Neural cell (in vitro differentiated cells): ENCODE results near the gene PPFIA4. TPM values are rescaled to one million over a fixed set of nuclear protein-coding genes. Genes with fewer than 3 reads are reported as not detected.

Experiments used
- H2AFZ ChIP-seq: fragments of 200-600, 300-800 bp; sonication (generic), shearing (Covaris generic); 2 replicates; pipeline ENCODE4 v1.6.0; 2014; ENCODE audit warnings: low read depth, mild to moderate bottlenecking, antibody characterized with exemption, low read length, moderate library complexity
- H3F3A ChIP-seq: fragments of 200-600 bp; shearing (Covaris generic); 2 replicates; pipeline ENCODE4 v1.6.1; 2016; ENCODE audit warnings: mild to moderate bottlenecking, moderate library complexity, mixed read lengths, antibody characterized with exemption, low read length; ENCODE audit not compliant: insufficient read depth, poor library complexity, severe bottlenecking
- H3K27ac ChIP-seq: fragments of 200-600, 300-800 bp; sonication (generic), shearing (Covaris generic); 2 replicates; pipeline ENCODE4 v1.5.1; 2014; ENCODE audit warnings: mild to moderate bottlenecking, low read length, moderate library complexity
- H3K27me3 ChIP-seq: fragments of 300-800, 200-600 bp; sonication (generic), shearing (Covaris generic); 2 replicates; pipeline ENCODE4 v1.6.0; 2014; ENCODE audit warnings: mild to moderate bottlenecking, low read depth, low read length, moderate library complexity; ENCODE audit not compliant: insufficient read depth
- H3K36me3 ChIP-seq: fragments of 300-800, 200-600 bp; sonication (generic), shearing (Covaris generic); 2 replicates; pipeline ENCODE4 v1.5.1; 2014; ENCODE audit warnings: mild to moderate bottlenecking, antibody characterized with exemption, low read length, moderate library complexity; ENCODE audit not compliant: insufficient read depth
- H3K4me2 ChIP-seq: fragments of 300-800, 200-600 bp; sonication (generic), shearing (Covaris generic); 2 replicates; pipeline ENCODE4 v1.6.0; 2014; ENCODE audit warnings: mild to moderate bottlenecking, low read length
- H3K4me3 ChIP-seq: fragments of 300-800, 200-600 bp; sonication (generic), shearing (Covaris generic); 2 replicates; pipeline ENCODE4 v1.5.1; 2014; ENCODE audit warnings: mild to moderate bottlenecking, low read length, moderate library complexity
- H3K79me2 ChIP-seq: fragments of 200-600 bp; shearing (Covaris generic); replicated peaks from 2 replicates; pipeline ENCODE4 v1.6.0; 2014; ENCODE audit warnings: mild to moderate bottlenecking, low read length, moderate library complexity; ENCODE audit not compliant: insufficient read depth
- H3K9ac ChIP-seq: fragments of 300-800, 200-600 bp; sonication (generic), shearing (Covaris generic); 2 replicates; pipeline ENCODE4 v1.6.1; 2016; ENCODE audit warnings: mild to moderate bottlenecking, low read length, mixed read lengths
- H3K9me2 ChIP-seq: fragments of 200-600 bp; shearing (Covaris generic); 2 replicates; pipeline ENCODE4 v1.6.1; 2016; ENCODE audit warnings: mild to moderate bottlenecking, low read length, mixed read lengths; ENCODE audit not compliant: insufficient read depth
- H3K9me3 ChIP-seq: fragments of 200-600, 300-800 bp; sonication (generic), shearing (Covaris generic); 2 replicates; pipeline ENCODE4 v1.6.1; 2016; ENCODE audit warnings: mild to moderate bottlenecking, mixed run types, low read length, moderate library complexity, mixed read lengths
- H4K20me1 ChIP-seq: fragments of 200-600 bp; shearing (Covaris generic); 2 replicates; pipeline ENCODE4 v1.6.1; 2016; ENCODE audit warnings: mild to moderate bottlenecking, mixed run types; ENCODE audit not compliant: insufficient read depth
- CTCF ChIP-seq: fragments of 450-650 bp; IDR thresholded peaks from 2 replicates; pipeline ENCODE4 v1.5.1; 2014; ENCODE audit warnings: antibody characterized with exemption, mild to moderate bottlenecking, moderate library complexity; ENCODE audit not compliant: poor library complexity, severe bottlenecking
- EP300 ChIP-seq: fragments of 450-650 bp; conservative IDR thresholded peaks from 2 replicates; pipeline ENCODE4 v1.6.1; 2014; ENCODE audit warnings: antibody characterized with exemption, mild to moderate bottlenecking, moderate library complexity; ENCODE audit not compliant: poor library complexity, severe bottlenecking
- EZH2 ChIP-seq: fragments of 200-600, 300-800 bp; shearing (Covaris generic), sonication (generic); IDR thresholded peaks from 2 replicates; pipeline ENCODE4 v1.6.1; 2014; ENCODE audit warnings: antibody characterized with exemption, low read length, borderline replicate concordance, mild to moderate bottlenecking; ENCODE audit not compliant: insufficient read depth, poor library complexity, severe bottlenecking
- MXI1 ChIP-seq: fragments of 450-650 bp; conservative IDR thresholded peaks from 2 replicates; pipeline ENCODE4 v1.6.1; 2014; ENCODE audit warnings: antibody characterized with exemption, mild to moderate bottlenecking; ENCODE audit not compliant: poor library complexity, severe bottlenecking
- POLR2AphosphoS5 ChIP-seq: IDR thresholded peaks from 2 replicates; pipeline ENCODE4 v1.6.1; 2012
- RAD21 ChIP-seq: fragments of 450-650 bp; conservative IDR thresholded peaks from 2 replicates; pipeline ENCODE4 v1.6.1; 2014; ENCODE audit warnings: antibody characterized with exemption, mild to moderate bottlenecking, moderate library complexity
- REST ChIP-seq: IDR thresholded peaks from 2 replicates; pipeline ENCODE4 v1.6.1; 2012; ENCODE audit warnings: borderline replicate concordance
- SMC3 ChIP-seq: fragments of 450-650 bp; conservative IDR thresholded peaks from 2 replicates; pipeline ENCODE4 v1.6.1; 2014; ENCODE audit warnings: antibody characterized with exemption, mild to moderate bottlenecking, moderate library complexity; ENCODE audit not compliant: poor library complexity
- TAF1 ChIP-seq: IDR thresholded peaks from 2 replicates; pipeline ENCODE4 v1.6.1; 2012; ENCODE audit warnings: low read depth
- polyA plus RNA-seq: library from polyadenylated mRNA; depleted of rRNA; stranded (reverse); fragments of >200 nt; gene quantifications from 2 replicates; pipeline ENCODE4 v1.2.3, GENCODE V29; 2014

The PPFIA4 gene
- polyA plus RNA-seq, 1 donor from 2014 or later: 1.6 TPM

GRCh38 chr1:203088441-203088840, 62.1 kb downstream of the PPFIA4 start:
- Histone ChIP-seq H2AFZ (no peak overlapping the region), H3K27me3 (no peaks in the 10 kb centered on the region), H4K20me1 (no peaks in the 10 kb centered on the region), H3K4me3 (no peak overlapping the region), H3K36me3 (no peaks in the 10 kb centered on the region), H3K9me2 (no peaks in the 10 kb centered on the region), H3K9me3 (no peaks in the 10 kb centered on the region), H3K9ac (no peak overlapping the region), H3F3A (no peaks in the 10 kb centered on the region), H3K4me2 (no peak overlapping the region), H3K27ac (no peak overlapping the region), H3K79me2 (no peaks in the 10 kb centered on the region)
- TF ChIP-seq EZH2 (no peak), POLR2AphosphoS5 (no peak), SMC3 (no peak), MXI1 (no peak)

GRCh38 chr1:203089001-203089650, 62.8 kb downstream of the PPFIA4 start:
- H3K4me2 ChIP-seq: no peak overlapping the region
- no peaks in the 10 kb centered on the region for H3F3A ChIP-seq

More at GRCh38 chr1:203089001-203089650, 62.8 kb downstream of the PPFIA4 start:
- Histone ChIP-seq H3K4me3 (no peak overlapping the region), H3K9me3 (no peaks in the 10 kb centered on the region), H3K79me2 (no peaks in the 10 kb centered on the region), H2AFZ (no peak overlapping the region), H3K27ac (no peak overlapping the region), H4K20me1 (no peaks in the 10 kb centered on the region), H3K9ac (no peak overlapping the region), H3K9me2 (no peaks in the 10 kb centered on the region), H3K36me3 (no peaks in the 10 kb centered on the region), H3K27me3 (no peaks in the 10 kb centered on the region)
- TF ChIP-seq EZH2 (no peak), RAD21 (no peak), REST (no peak), EP300 (no peak), MXI1 (no peak), CTCF (no peak), SMC3 (no peak), POLR2AphosphoS5 (no peak), TAF1 (no peak)
